Measurements from ENCODE around the gene CDH3. TPM values are rescaled to one million over a fixed set of nuclear protein-coding genes. Genes with fewer than 3 reads are reported as not detected.

CDH3 gene
- total RNA-seq, 1 experiment from 2014 or later: 109 TPM

DNA sequence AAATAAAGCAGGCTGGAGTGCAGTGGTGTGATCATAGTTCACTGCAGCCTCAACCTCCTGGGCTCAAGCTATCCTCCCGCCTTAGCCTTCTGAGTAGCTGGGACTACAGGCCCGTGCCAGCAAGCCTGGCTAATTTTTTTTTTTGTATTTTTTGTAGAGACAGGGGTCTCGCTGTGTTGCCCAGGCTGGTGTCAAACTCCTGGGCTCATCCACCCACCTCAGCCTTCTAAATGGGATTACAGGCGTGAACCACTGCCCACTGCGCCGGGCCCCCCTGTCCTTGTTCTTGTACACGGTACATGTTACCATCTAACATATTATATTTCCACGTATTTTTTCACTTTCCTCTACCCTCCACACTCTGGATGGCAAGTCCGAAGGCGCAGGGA lies 3.1 kb upstream of the CDH3 start:
- POLR2A ChIA-PET (ENCODE audit: unreplicated experiment): no interaction called here
- Histone ChIP-seq H3K4me1 (ENCODE audit: insufficient read depth, low read length) (peaks cover 17% of the 10 kb centered on the region), H3K27ac (ENCODE audit: low read length) (no peak overlapping the region), H3K9me2 (replicated peaks; ENCODE audit: low read length) (no peaks in the 10 kb centered on the region), H4K20me1 (ENCODE audit: low read length) (0 out of 2 replicates have a peak, but pooled peaks cover 2% of the 10 kb centered on the region), H3K79me2 (ENCODE audit: low read length) (peaks cover 20% of the 10 kb centered on the region), H3K9ac (ENCODE audit: low read length) (no peak overlapping the region), H3K4me3 (ENCODE audit: low read length) (no peak overlapping the region), H3K36me3 (ENCODE audit: low read depth, low read length) (no peaks in the 10 kb centered on the region), H3K9me3 (ENCODE audit: low read length) (no peaks in the 10 kb centered on the region), H3K4me2 (ENCODE audit: low read length) (no peak overlapping the region), H2AFZ (ENCODE audit: low read length) (no peak overlapping the region), H3F3A (ENCODE audit: low read length, unreplicated experiment) (no peaks in the 10 kb centered on the region), H3K27me3 (ENCODE audit: low read length) (no peaks in the 10 kb centered on the region)
- TF ChIP-seq, protein P1, sequence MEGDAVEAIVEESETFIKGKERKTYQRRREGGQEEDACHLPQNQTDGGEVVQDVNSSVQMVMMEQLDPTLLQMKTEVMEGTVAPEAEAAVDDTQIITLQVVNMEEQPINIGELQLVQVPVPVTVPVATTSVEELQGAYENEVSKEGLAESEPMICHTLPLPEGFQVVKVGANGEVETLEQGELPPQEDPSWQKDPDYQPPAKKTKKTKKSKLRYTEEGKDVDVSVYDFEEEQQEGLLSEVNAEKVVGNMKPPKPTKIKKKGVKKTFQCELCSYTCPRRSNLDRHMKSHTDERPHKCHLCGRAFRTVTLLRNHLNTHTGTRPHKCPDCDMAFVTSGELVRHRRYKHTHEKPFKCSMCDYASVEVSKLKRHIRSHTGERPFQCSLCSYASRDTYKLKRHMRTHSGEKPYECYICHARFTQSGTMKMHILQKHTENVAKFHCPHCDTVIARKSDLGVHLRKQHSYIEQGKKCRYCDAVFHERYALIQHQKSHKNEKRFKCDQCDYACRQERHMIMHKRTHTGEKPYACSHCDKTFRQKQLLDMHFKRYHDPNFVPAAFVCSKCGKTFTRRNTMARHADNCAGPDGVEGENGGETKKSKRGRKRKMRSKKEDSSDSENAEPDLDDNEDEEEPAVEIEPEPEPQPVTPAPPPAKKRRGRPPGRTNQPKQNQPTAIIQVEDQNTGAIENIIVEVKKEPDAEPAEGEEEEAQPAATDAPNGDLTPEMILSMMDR (conservative IDR thresholded peaks at IDR 0.05; ENCODE audit: low read depth, low read length): no peak
- TF ChIP-seq EZH2 (IDR thresholded peaks at IDR 0.05; ENCODE audit: low read length, unreplicated experiment) (no peak), EZH2phosphoT487 (IDR thresholded peaks at IDR 0.05; ENCODE audit: borderline replicate concordance, low read length) (no peak)
- CTCF ChIA-PET: no interaction called here
- no peak for DNase-seq
- no TSS peak for BruUV-seq (replicated peaks)
- intact Hi-C loops (cut with micrococcal nuclease): no loop called here
- no peak for ATAC-seq

DNA sequence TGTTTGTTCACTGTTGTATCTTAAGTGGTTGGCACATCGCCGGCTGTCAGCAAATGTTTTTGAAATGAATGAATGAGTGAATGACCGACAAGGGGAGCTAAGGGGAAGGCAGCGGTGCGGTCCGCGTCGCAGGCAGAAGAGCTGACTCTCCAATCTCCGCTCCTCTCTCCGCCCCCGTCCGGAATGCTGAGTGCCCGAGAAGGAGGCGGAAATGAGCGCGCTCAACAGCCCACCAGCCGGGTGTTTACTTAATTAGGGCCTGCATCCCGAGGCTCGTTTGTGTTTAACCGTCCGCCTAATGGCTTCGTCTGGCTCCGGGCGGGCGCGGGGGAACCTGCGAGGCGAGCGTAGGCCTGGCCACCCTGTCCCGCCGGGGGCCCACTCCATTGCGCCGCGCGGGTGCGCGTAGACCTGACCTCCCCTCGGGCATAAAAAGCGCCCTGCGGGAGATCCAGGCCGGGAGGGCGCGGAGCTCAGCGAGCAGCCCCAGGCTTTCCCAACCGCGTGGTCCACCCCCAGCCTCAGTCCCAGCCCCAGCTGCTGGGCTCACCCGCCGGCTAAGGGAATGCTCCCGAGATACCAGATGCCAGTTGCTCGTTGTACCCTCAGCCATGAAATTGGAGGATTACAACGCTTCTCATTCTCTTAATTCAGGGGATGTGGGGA lies 2.5 kb upstream of the CDH3 start:
- Histone ChIP-seq H3K36me3 (ENCODE audit: low read depth, low read length) (no peaks in the 10 kb centered on the region), H3K9ac (ENCODE audit: low read length) (no peak overlapping the region), H3K79me2 (ENCODE audit: low read length) (peaks cover 26% of the 10 kb centered on the region), H4K20me1 (ENCODE audit: low read length) (0 out of 2 replicates have a peak, but pooled peaks cover 7% of the 10 kb centered on the region), H3K4me1 (ENCODE audit: insufficient read depth, low read length) (peaks cover 20% of the 10 kb centered on the region), H3F3A (ENCODE audit: low read length, unreplicated experiment) (no peaks in the 10 kb centered on the region), H3K4me2 (ENCODE audit: low read length) (no peak overlapping the region), H3K27me3 (ENCODE audit: low read length) (no peaks in the 10 kb centered on the region), H3K4me3 (ENCODE audit: low read length) (no peak overlapping the region), H3K27ac (ENCODE audit: low read length) (no peak overlapping the region), H2AFZ (ENCODE audit: low read length) (no peak overlapping the region), H3K9me3 (ENCODE audit: low read length) (no peaks in the 10 kb centered on the region), H3K9me2 (replicated peaks; ENCODE audit: low read length) (no peaks in the 10 kb centered on the region)
- ATAC-seq (no peak), DNase-seq (no peak)
- TF ChIP-seq, protein P1 (conservative IDR thresholded peaks at IDR 0.05; ENCODE audit: low read depth, low read length): no peak
- TF ChIP-seq EZH2 (IDR thresholded peaks at IDR 0.05; ENCODE audit: low read length, unreplicated experiment): no peak
- no peak for TF ChIP-seq EZH2phosphoT487 (IDR thresholded peaks at IDR 0.05; ENCODE audit: borderline replicate concordance, low read length)
- intact Hi-C loops (cut with micrococcal nuclease): no loop called here
- CTCF ChIA-PET: no interaction called here
- no TSS peak for BruUV-seq (replicated peaks)
- POLR2A ChIA-PET (ENCODE audit: unreplicated experiment): no interaction called here

DNA sequence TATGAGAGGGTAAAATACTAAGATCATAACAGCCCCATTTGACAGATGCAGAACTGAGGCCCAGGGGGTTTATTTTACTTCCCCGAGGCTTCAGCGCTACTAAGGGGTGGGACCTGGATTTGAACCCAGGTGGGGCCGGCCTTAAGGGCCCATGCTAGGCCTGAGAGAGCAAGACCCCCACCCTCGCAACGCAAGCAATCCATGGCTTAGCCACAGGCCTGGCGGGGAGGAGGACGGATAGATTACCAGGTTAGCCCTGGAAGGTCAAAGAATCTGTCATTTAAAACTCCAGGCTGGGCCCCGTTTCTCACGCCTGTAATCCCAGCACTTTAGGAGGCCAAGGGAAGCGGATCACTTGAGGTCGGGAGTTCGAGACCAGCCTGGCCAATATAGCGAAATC lies 1.9 kb upstream of the CDH3 start:
- Histone ChIP-seq H3K79me2 (ENCODE audit: low read length) (peaks cover 32% of the 10 kb centered on the region), H2AFZ (ENCODE audit: low read length) (no peak overlapping the region), H3F3A (ENCODE audit: low read length, unreplicated experiment) (no peaks in the 10 kb centered on the region), H3K27me3 (ENCODE audit: low read length) (no peaks in the 10 kb centered on the region), H3K4me1 (ENCODE audit: insufficient read depth, low read length) (peaks cover 22% of the 10 kb centered on the region), H3K9me3 (ENCODE audit: low read length) (no peaks in the 10 kb centered on the region), H4K20me1 (ENCODE audit: low read length) (0 out of 2 replicates have a peak, but pooled peaks cover 9% of the 10 kb centered on the region), H3K27ac (ENCODE audit: low read length) (no peak overlapping the region), H3K36me3 (ENCODE audit: low read depth, low read length) (no peaks in the 10 kb centered on the region; the same call in 1 of the 2 replicates), H3K9ac (ENCODE audit: low read length) (no peak overlapping the region), H3K9me2 (replicated peaks; ENCODE audit: low read length) (no peaks in the 10 kb centered on the region), H3K4me2 (ENCODE audit: low read length) (no peak overlapping the region), H3K4me3 (ENCODE audit: low read length) (no peak overlapping the region)
- ChIA-PET POLR2A (ENCODE audit: unreplicated experiment) (no interaction called here), CTCF (no interaction called here)
- no peak for ATAC-seq
- no TSS peak for BruUV-seq (replicated peaks)
- TF ChIP-seq, protein P1 (conservative IDR thresholded peaks at IDR 0.05; ENCODE audit: low read depth, low read length): no peak
- TF ChIP-seq EZH2 (IDR thresholded peaks at IDR 0.05; ENCODE audit: low read length, unreplicated experiment) (no peak), EZH2phosphoT487 (IDR thresholded peaks at IDR 0.05; ENCODE audit: borderline replicate concordance, low read length) (no peak)
- DNase-seq: no peak
- intact Hi-C loops (cut with micrococcal nuclease): no loop called here

Data from PC-3 (cell line).